ENCODE results near the gene LPAR2. TPM values are rescaled to one million over a fixed set of nuclear protein-coding genes. Genes with fewer than 3 reads are reported as not detected.
A peak's percentile ranks its signal among the peaks of the same experiment; 100 is the strongest.
"Not testable (repeated sequence)": the region's sequence is repeated elsewhere in the genome, so short reads cannot be mapped to it uniquely, and the experiment has no call there.

The LPAR2 gene
- total RNA-seq, 1 donor: 0.72 TPM

DNA sequence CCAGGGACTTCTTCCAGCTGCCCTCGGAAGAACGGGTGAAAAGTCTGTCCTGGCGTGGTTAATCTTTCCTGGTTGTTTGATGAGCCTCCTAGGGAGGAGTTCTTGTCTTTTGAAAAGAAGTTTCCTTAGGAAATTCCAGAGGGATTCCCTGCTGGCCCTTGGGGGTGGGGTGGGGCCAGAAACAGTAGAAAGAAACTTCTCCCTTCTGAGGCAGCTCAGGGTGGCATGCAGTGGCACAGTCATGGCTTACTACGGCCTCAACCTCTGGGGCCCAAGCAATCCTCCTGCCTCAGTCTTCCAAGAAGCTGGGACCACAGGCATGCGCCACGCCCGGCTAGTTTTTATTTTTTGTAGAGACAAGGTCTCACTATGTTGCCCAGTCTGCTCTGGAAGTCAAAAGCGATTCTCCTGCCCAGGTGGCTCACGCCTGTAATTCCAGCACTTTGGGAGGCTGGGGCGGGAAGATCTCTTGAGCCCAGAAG is 42.1 kb upstream of the LPAR2 start:
- DNase-seq (ENCODE audit: insufficient read length, low spot score, missing footprints): peak; percentile 10
- Histone ChIP-seq H3K9me3 (ENCODE audit: low read depth, low read length) (no peaks in the 10 kb centered on the region), H3K4me2 (ENCODE audit: insufficient read depth, low read length) (peak overlapping the region; percentile 94), H3K36me3 (ENCODE audit: insufficient read depth, low read length) (no peaks in the 10 kb centered on the region), H3K27me3 (ENCODE audit: insufficient read depth, low read length) (no peaks in the 10 kb centered on the region), H3K79me2 (ENCODE audit: insufficient read depth, low read length) (peaks cover 17% of the 10 kb centered on the region), H3K4me3 (ENCODE audit: insufficient read depth, low read length) (peak overlapping the region; percentile 95), H3K4me1 (ENCODE audit: insufficient read depth, low read length) (peaks cover 12% of the 10 kb centered on the region), H4K20me1 (ENCODE audit: insufficient read depth, low read length) (no peaks in the 10 kb centered on the region), H3K27ac (ENCODE audit: low read depth, low read length) (no peak overlapping the region), H2AFZ (ENCODE audit: low read length) (peak overlapping the region; percentile 98)
- TF ChIP-seq CTCF (IDR thresholded peaks at IDR 0.05; ENCODE audit: extremely low read depth, low read depth, low read length): no peak

DNA sequence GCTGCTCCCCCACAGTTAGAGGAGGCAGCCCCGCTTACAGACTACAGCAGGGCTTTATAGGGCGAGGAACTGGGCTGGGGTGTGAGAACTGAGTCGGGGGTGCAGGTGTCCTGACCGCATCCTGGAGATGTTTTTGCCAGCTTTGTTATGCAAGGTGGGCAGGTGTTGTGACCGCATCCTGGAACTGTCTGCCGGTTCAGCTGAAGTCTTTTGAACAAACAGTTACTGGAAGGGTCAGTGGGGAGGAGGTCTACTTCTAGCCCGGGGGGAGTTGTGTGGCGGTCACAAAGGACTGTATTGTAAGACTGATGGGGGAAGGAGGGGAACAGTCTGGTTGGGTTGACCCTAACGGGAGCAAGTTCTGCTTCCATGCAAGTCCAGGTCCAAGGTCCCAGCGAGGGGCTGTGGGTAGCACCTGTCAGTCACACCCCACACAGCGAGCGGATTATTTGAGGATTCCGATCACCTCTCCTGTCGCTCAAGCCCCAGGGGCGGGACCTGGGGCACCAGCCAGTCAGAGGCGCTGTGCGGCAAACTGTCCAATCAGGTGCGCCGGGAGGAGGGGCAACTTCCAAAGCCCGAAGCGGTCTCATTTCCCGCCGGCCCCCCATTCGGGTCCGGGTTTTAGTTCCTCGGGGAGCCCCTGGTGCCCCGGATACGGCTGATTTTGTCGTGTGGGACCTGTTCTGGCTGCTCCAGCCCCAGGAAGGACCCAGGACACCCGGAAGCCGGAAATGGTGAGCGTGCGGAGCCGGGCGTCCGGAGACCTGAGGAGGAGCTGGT is 40.4 kb upstream of the LPAR2 start, which contains the start of gene ZNF101:
ZNF101 (plus strand) TSS at position 610 of the 783 bp plus-strand sequence; CDS start at position 735, 125 bp downstream.
- Histone ChIP-seq H3K9me3 (ENCODE audit: low read depth, low read length) (no peaks in the 10 kb centered on the region), H3K27ac (ENCODE audit: low read depth, low read length) (peak within 1 kb of the TSS; percentile 83), H3K27me3 (ENCODE audit: insufficient read depth, low read length) (no peaks in the 10 kb centered on the region), H3K4me3 (ENCODE audit: insufficient read depth, low read length) (peak within 1 kb of the TSS; percentile 95), H2AFZ (ENCODE audit: low read length) (peak within 1 kb of the TSS; percentile 98), H3K4me2 (ENCODE audit: insufficient read depth, low read length) (peak within 1 kb of the TSS; percentile 94), H3K36me3 (ENCODE audit: insufficient read depth, low read length) (no peaks in the 10 kb centered on the region), H3K4me1 (ENCODE audit: insufficient read depth, low read length) (peaks cover 12% of the 10 kb centered on the region), H3K79me2 (ENCODE audit: insufficient read depth, low read length) (peaks cover 17% of the 10 kb centered on the region), H4K20me1 (ENCODE audit: insufficient read depth, low read length) (no peaks in the 10 kb centered on the region)
- DNase-seq (ENCODE audit: insufficient read length, low spot score, missing footprints): peak; percentile 98
- TF ChIP-seq CTCF (IDR thresholded peaks at IDR 0.05; ENCODE audit: extremely low read depth, low read depth, low read length): no peak

DNA sequence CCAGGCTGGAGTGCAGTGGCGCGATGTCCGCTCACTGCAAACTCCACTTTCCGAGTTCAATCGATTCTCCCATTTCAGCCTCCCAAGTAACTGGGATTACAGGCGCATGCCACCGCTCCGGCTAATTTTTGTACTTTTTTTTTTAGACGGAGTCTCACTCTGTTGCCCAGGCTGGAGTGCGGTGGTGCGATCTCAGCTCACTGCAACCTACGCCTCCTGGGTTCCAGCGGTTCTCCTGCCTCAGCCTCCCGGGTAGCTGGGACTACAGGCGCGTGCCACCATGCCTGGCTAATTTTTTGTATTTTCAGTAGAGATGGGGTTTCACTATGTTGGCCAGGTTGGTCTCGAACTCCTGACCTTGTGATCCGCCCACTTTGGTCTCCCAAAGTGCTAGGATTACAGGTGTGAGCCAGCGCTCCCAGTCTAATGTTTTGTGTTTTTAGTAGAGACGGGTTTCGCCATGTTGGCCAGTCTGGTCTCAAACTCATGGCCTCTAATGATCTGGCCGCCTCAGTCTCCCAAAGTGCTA is 37.5 kb upstream of the LPAR2 start:
- H3K79me2 ChIP-seq (ENCODE audit: insufficient read depth, low read length): peaks cover 43% of the 10 kb centered on the region
- H3K4me3 ChIP-seq (ENCODE audit: insufficient read depth, low read length); H3K9me3 ChIP-seq (ENCODE audit: low read depth, low read length); H3K36me3 ChIP-seq (ENCODE audit: insufficient read depth, low read length); H3K27ac ChIP-seq (ENCODE audit: low read depth, low read length); H3K27me3 ChIP-seq (ENCODE audit: insufficient read depth, low read length); H2AFZ ChIP-seq (ENCODE audit: low read length); DNase-seq (ENCODE audit: insufficient read length, low spot score, missing footprints); H3K4me2 ChIP-seq (ENCODE audit: insufficient read depth, low read length): not testable (repeated sequence)
- peaks cover 22% of the 10 kb centered on the region for H4K20me1 ChIP-seq (ENCODE audit: insufficient read depth, low read length)
- H3K4me1 ChIP-seq (ENCODE audit: insufficient read depth, low read length): peaks cover 24% of the 10 kb centered on the region

GRCh38 chr19:19663256-19664120 is 35.5 kb upstream of the LPAR2 start, which contains the start of gene ATP13A1:
TSS of gene ATP13A1 (minus strand) at chr19:19663676. CDS start at chr19:19663666, 10 bp downstream.
- H3K27ac ChIP-seq (ENCODE audit: low read depth, low read length): peak within 1 kb of the TSS; percentile 87
- TF ChIP-seq CTCF (IDR thresholded peaks at IDR 0.05; ENCODE audit: extremely low read depth, low read depth, low read length): no peak
- peaks cover 22% of the 10 kb centered on the region for H4K20me1 ChIP-seq (ENCODE audit: insufficient read depth, low read length)
- peak within 1 kb of the TSS; percentile 93 for H2AFZ ChIP-seq (ENCODE audit: low read length)
- H3K4me1 ChIP-seq (ENCODE audit: insufficient read depth, low read length): peaks cover 16% of the 10 kb centered on the region
- H3K36me3 ChIP-seq (ENCODE audit: insufficient read depth, low read length): peaks cover 15% of the 10 kb centered on the region
- no peaks in the 10 kb centered on the region for H3K9me3 ChIP-seq (ENCODE audit: low read depth, low read length)
- peak within 1 kb of the TSS; percentile 90 for H3K4me2 ChIP-seq (ENCODE audit: insufficient read depth, low read length)
- H3K79me2 ChIP-seq (ENCODE audit: insufficient read depth, low read length): peaks cover 39% of the 10 kb centered on the region
- peak within 1 kb of the TSS; percentile 85 for H3K4me3 ChIP-seq (ENCODE audit: insufficient read depth, low read length)
- DNase-seq (ENCODE audit: insufficient read length, low spot score, missing footprints): peak; percentile 99
- H3K27me3 ChIP-seq (ENCODE audit: insufficient read depth, low read length): no peaks in the 10 kb centered on the region
